ENCODE results near the gene BMPR1B.
"Not testable (repeated sequence)": the region's sequence is repeated elsewhere in the genome, so short reads cannot be mapped to it uniquely, and the experiment has no call there.

Gene BMPR1B

DNA sequence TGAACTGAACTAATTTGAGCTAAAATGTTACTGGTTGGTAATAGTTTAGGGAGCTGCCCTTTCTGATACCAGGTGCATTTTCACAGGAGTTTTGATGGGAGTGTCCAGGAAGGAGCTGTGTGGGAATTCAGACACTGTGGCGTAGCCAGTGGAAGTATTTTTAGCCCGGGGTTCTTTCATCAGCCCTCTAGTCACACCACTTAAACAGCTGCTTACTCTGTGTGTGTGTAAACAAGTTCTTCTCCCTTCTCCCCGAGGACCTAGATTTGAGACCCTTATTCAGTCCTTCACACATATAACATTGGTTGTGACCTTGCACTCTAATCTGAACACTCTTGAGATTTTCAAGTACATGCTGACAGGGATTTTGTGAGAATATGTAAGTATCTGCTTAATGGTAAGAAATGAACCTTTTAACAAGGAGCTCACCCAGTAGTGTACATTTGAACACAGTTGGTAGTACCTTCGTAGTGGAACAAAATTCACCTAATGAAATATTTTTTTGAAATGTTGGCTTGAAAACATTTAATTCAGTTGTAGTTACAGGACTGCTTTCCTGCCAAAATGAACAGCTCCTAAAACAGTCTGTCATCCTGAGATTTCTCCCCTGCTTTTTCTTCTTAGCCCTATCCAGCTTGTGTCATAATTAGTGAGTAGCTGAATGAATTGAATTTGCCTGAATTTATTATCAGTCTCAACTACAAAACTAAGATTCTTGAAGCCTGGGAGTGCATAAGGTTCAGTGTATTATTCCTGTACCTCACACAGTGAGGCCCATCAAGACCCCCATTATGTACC is 61.8 kb downstream of the BMPR1B start:
- no peak for DNase-seq (ENCODE audit: low read depth)
- TF ChIP-seq, protein P1, sequence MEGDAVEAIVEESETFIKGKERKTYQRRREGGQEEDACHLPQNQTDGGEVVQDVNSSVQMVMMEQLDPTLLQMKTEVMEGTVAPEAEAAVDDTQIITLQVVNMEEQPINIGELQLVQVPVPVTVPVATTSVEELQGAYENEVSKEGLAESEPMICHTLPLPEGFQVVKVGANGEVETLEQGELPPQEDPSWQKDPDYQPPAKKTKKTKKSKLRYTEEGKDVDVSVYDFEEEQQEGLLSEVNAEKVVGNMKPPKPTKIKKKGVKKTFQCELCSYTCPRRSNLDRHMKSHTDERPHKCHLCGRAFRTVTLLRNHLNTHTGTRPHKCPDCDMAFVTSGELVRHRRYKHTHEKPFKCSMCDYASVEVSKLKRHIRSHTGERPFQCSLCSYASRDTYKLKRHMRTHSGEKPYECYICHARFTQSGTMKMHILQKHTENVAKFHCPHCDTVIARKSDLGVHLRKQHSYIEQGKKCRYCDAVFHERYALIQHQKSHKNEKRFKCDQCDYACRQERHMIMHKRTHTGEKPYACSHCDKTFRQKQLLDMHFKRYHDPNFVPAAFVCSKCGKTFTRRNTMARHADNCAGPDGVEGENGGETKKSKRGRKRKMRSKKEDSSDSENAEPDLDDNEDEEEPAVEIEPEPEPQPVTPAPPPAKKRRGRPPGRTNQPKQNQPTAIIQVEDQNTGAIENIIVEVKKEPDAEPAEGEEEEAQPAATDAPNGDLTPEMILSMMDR (IDR thresholded peaks at IDR 0.05; ENCODE audit: control insufficient read depth, insufficient read depth, low read depth, low read length, missing control alignments) = no peak
- no peak overlapping the region for H3K4me3 ChIP-seq (ENCODE audit: control insufficient read depth, low read depth, low read length)

DNA sequence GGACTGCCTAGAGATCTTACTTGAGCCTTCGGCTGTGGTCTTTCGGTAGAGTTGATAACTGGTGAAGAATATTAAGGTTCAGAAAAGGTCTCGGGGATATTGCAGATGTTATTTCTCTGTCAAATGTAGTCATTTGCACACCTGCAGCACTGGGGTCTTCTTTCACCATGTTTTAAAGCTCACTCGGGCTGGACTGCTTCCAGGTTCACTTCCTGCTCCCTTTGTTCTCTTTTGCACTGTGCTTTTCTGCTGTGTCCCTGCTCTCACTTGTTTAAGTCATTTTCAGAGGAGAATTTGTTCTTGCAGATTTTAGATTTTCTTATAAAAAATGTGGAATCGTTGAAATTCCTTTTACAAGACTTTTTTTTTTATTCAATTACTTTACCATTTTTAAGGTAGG is 68.5 kb downstream of the BMPR1B start:
- no peak for DNase-seq (ENCODE audit: low read depth)
- TF ChIP-seq, protein P1 (IDR thresholded peaks at IDR 0.05; ENCODE audit: control insufficient read depth, insufficient read depth, low read depth, low read length, missing control alignments) = no peak
- no peak overlapping the region for H3K4me3 ChIP-seq (ENCODE audit: control insufficient read depth, low read depth, low read length)

DNA sequence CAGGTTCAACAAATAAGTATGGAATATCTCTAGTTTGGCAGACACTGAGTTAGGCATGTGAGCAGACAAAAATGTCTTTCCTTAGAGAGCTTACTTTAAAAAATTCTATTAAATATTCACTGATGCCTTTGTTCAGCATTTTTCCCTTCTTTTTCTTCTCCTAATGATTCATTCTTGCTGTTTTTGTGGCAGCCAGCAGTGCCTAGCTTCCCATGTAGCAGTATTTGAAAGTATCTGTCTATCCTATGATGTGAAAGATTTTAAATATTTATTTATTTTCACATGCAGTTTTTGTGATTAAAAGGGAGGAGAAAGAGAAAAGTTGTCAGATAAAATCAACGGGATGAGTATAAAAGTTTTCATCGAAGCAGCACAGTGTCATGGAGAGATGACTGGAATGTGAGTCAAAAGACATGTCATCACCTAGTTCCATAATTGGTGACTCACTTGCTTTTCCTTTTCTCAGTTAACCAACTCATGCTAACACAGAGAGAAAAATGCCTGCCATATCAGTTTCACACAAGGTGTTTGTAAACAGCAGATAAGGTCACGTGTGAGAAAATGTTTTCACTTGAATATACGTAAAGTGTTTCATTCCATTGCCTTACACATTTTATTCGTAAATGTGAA is 69.8 kb downstream of the BMPR1B start:
- H3K4me3 ChIP-seq (ENCODE audit: control insufficient read depth, low read depth, low read length) = no peak overlapping the region
- DNase-seq (ENCODE audit: low read depth) = peak; percentile 40
- TF ChIP-seq, protein P1 (IDR thresholded peaks at IDR 0.05; ENCODE audit: control insufficient read depth, insufficient read depth, low read depth, low read length, missing control alignments) = no peak

DNA sequence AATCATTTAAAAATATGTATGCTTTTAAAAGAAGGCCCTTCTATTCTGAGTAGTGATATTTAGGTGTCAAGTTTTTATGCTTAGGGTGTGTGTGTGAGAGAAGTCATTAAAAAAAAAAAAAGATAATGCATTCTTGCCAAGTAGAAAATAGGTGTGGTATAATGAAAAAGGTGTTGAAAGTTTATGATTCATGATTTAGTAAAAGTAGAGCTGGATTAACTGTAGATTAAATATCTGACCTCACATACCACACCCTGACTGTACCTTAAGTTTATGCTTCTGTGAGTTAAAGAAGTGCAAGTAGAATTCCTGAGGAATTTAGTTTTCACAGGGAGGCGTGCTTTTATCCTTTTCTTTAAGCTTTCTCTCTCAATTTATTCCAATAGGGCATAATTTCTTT is 71.1 kb downstream of the BMPR1B start:
- DNase-seq (ENCODE audit: low read depth) = no peak
- TF ChIP-seq, protein P1 (IDR thresholded peaks at IDR 0.05; ENCODE audit: control insufficient read depth, insufficient read depth, low read depth, low read length, missing control alignments) = no peak
- H3K4me3 ChIP-seq (ENCODE audit: control insufficient read depth, low read depth, low read length) = no peak overlapping the region

DNA sequence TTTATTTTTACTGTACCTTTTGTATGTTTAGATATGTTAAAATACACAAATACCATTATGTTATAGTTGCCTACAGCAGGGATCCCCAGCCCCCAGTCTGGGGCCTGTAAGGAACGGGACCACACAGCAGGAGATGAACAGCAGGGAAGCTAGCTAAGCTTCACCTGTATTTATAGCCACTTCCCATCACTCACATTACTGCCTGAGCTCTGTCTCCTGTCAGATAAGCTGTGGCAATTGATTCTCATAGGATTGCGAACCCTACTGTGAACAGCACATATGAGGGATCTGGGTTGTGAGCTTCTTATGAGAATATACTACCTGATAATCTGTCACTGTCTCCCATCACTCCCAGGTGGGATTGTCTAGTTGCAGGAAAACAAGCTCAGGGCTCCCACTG is 73.9 kb downstream of the BMPR1B start:
- no peak for DNase-seq (ENCODE audit: low read depth)
- TF ChIP-seq, protein P1 (IDR thresholded peaks at IDR 0.05; ENCODE audit: control insufficient read depth, insufficient read depth, low read depth, low read length, missing control alignments) = no peak
- H3K4me3 ChIP-seq (ENCODE audit: control insufficient read depth, low read depth, low read length) = no peak overlapping the region

DNA sequence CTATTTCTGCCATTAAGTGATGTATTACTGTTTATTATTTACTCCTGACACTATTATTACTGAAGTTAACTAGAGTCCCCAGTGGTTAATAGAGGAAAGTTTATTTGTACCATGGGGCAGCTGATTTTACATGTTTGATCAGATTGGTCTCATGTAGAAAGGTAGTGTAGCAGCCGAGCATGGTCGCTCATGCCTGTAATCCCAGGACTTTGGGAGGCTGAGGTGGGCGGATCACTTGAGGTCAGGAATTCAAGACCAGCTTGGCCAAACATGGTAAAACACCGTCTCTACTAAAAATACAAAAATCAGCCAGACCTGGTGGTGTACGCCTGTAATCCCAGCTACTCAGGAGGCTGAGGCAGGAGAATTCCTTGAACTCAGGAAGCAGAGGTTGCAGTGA is 74.6 kb downstream of the BMPR1B start:
- DNase-seq (ENCODE audit: low read depth); H3K4me3 ChIP-seq (ENCODE audit: control insufficient read depth, low read depth, low read length): not testable (repeated sequence)

DNA sequence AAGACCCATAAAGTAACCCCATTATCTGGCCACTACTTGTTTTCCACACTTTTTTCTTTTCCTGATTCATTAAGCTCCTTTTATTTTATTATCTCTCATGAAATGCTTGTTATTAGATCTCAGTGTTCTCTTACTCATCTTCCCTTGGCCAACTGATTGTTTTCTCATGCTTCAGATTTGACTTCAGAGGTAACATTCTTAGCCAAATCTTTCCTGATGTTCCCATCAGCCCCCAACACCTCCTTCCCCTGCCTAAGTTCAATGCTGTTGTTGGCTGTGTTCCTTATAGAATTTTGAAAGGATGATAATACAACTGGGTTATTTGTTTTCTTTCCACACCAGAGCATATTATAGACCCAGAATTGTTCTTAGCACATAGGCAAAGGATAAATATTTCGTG is 75.6 kb downstream of the BMPR1B start:
- no peak for DNase-seq (ENCODE audit: low read depth)
- no peak overlapping the region for H3K4me3 ChIP-seq (ENCODE audit: control insufficient read depth, low read depth, low read length)
- TF ChIP-seq, protein P1 (IDR thresholded peaks at IDR 0.05; ENCODE audit: control insufficient read depth, insufficient read depth, low read depth, low read length, missing control alignments) = no peak

All from AG09309 (cell line).